Neural progenitor cell (in vitro differentiated cells): ENCODE results near the gene KPNA2.

Experiments used
- EZH2phosphoT487 ChIP-seq: fragments of 200-600 bp; sonication (generic); IDR thresholded peaks from 2 replicates; pipeline ENCODE4 v1.6.1; 2017; ENCODE audit warnings: antibody characterized with exemption
- TF ChIP-seq, protein P1 (sequence below): fragments of 200-600 bp; sonication (generic); IDR thresholded peaks from 2 replicates; pipeline ENCODE4 v1.5.1; 2017; ENCODE audit warnings: antibody characterized with exemption, mild to moderate bottlenecking

DNA sequence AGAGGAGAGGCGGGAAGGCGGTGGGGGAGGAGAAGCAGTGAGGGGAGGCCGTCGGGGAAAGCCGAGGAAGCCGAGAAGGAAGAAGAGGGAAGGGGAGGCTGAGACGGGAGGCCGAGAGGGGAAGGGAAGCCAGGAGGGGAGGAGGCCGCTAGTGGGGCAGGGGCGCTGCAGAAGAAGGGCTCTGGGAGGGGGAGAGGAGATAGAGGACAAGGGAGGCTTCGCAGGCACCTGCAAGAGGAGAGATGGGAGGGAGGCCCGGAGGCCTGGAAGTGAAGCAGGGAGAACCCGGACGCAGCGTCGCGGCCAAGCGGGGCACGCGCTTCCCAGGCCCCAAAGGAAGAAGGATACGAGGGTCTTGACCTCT is 41.6 kb upstream of the KPNA2 start:
- TF ChIP-seq, protein P1, sequence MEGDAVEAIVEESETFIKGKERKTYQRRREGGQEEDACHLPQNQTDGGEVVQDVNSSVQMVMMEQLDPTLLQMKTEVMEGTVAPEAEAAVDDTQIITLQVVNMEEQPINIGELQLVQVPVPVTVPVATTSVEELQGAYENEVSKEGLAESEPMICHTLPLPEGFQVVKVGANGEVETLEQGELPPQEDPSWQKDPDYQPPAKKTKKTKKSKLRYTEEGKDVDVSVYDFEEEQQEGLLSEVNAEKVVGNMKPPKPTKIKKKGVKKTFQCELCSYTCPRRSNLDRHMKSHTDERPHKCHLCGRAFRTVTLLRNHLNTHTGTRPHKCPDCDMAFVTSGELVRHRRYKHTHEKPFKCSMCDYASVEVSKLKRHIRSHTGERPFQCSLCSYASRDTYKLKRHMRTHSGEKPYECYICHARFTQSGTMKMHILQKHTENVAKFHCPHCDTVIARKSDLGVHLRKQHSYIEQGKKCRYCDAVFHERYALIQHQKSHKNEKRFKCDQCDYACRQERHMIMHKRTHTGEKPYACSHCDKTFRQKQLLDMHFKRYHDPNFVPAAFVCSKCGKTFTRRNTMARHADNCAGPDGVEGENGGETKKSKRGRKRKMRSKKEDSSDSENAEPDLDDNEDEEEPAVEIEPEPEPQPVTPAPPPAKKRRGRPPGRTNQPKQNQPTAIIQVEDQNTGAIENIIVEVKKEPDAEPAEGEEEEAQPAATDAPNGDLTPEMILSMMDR: no peak
- no peak for TF ChIP-seq EZH2phosphoT487
